GM12878 (cell line): ENCODE results near the gene NPBWR2. TPM values are rescaled to one million over a fixed set of nuclear protein-coding genes. Genes with fewer than 3 reads are reported as not detected.

Experiments used
- CREM ChIP-seq: IDR thresholded peaks from 2 replicates; pipeline ENCODE4 v1.6.1; 2014; ENCODE audit warnings: antibody characterized with exemption, low read depth
- ETV6 ChIP-seq, 2 experiments: fragments of 450-650 bp in 1 of 2; IDR thresholded peaks in 1 of 2; conservative IDR thresholded peaks in 1 of 2; 2 replicates each; pipeline ENCODE4 v1.6.1; 2014; ENCODE audit warnings: antibody characterized with exemption in 1 of 2, borderline replicate concordance in 1 of 2, low read depth in 1 of 2, mild to moderate bottlenecking in 1 of 2, moderate library complexity in 1 of 2
- IRF4 ChIP-seq: IDR thresholded peaks from 2 replicates; pipeline ENCODE4 v1.6.1; 2011; ENCODE audit warnings: low read depth, low read length
- JUND ChIP-seq: IDR thresholded peaks from 2 replicates; pipeline ENCODE4 v1.6.1; 2012; ENCODE audit warnings: low read depth, mild to moderate bottlenecking, low read length, improper control_type of control experiment, moderate library complexity
- MEF2A ChIP-seq: IDR thresholded peaks from 2 replicates; pipeline ENCODE4 v1.6.1; 2011; ENCODE audit warnings: low read depth, mild to moderate bottlenecking, low read length, moderate library complexity; ENCODE audit not compliant: insufficient read depth
- POLR2AphosphoS5 ChIP-seq: IDR thresholded peaks from 2 replicates; pipeline ENCODE4 v1.6.1; 2011; ENCODE audit warnings: mild to moderate bottlenecking, low read length, inconsistent platforms
- RB1 ChIP-seq: fragments of 450-650 bp; formaldehyde crosslinking; IDR thresholded peaks from 2 replicates; pipeline ENCODE4 v1.6.1; 2017; ENCODE audit warnings: mild to moderate bottlenecking, borderline replicate concordance
- SREBF2 ChIP-seq: IDR thresholded peaks from 2 replicates; pipeline ENCODE4 v1.6.1; 2012; ENCODE audit warnings: mild to moderate bottlenecking, low read length
- STAT3 ChIP-seq: IDR thresholded peaks from 2 replicates; pipeline ENCODE4 v1.6.1; 2011; ENCODE audit warnings: low read depth, low read length, improper control_type of control experiment
- TCF3 ChIP-seq: IDR thresholded peaks from 2 replicates; pipeline ENCODE4 v1.6.1; 2012; ENCODE audit warnings: low read depth, mild to moderate bottlenecking, low read length, borderline replicate concordance; ENCODE audit not compliant: insufficient read depth
- YBX1 ChIP-seq: fragments of 450-650 bp; IDR thresholded peaks from 2 replicates; pipeline ENCODE4 v1.6.1; 2016; ENCODE audit warnings: antibody characterized with exemption
- polyA plus RNA-seq, 11 experiments: library from polyadenylated mRNA; depleted of rRNA in 4 of 11; unstranded in 6 of 11; stranded (reverse) in 5 of 11; fragments of >200 nt; fragmentation: Nextera tagmentation in 4 of 11; fragmentation: Illumina TruSeq in 1 of 11; extraction: Ambion mirVana in 4 of 11; extraction: Trizol in 1 of 11; gene quantifications; 1 replicate in 1 of 11; 2 replicates in 10 of 11; pipeline versions ENCODE4 v1.2.1 to v1.2.3, GENCODE V29; 2011 to 2016; ENCODE audit warnings: inconsistent platforms in 2 of 11, missing spikeins in 2 of 11, low read depth in 1 of 11
- total RNA-seq, 4 experiments: library from RNA; depleted of rRNA in 3 of 4; stranded (reverse); fragments of >200 nt in 3 of 4; fragmentation: Illumina TruSeq in 1 of 4; extraction: Trizol in 1 of 4; gene quantifications; 2 replicates each; pipeline versions ENCODE4 v1.2.1 to v1.2.3, GENCODE V29; 2013 to 2021
- TF ChIP-seq, protein P1 (sequence below): IDR thresholded peaks from 2 replicates; pipeline ENCODE4 v1.6.1; 2012; ENCODE audit warnings: improper control_type of control experiment, low read depth, low read length; ENCODE audit not compliant: insufficient replicate concordance
- TF ChIP-seq, protein P2 (sequence below): fragments of 450-650 bp; formaldehyde crosslinking; IDR thresholded peaks from 2 replicates; pipeline ENCODE4 v1.4.0; 2020; ENCODE audit warnings: mild to moderate bottlenecking, moderate library complexity
- TF ChIP-seq, protein P3 (sequence below): fragments of 450-650 bp; formaldehyde crosslinking; IDR thresholded peaks from 2 replicates; pipeline ENCODE4 v1.5.0; 2022; ENCODE audit warnings: mild to moderate bottlenecking, missing genetic modification characterization
- TF ChIP-seq, protein P4 (sequence below): IDR thresholded peaks from 2 replicates; pipeline ENCODE4 v1.6.1; 2012; ENCODE audit warnings: low read depth, low read length, improper control_type of control experiment

Gene NPBWR2
- total and polyA plus RNA-seq, 10 of the 15 experiments (the other 5 are each of a cell fraction or from before 2014, with no cell fraction given), result not detected

DNA sequence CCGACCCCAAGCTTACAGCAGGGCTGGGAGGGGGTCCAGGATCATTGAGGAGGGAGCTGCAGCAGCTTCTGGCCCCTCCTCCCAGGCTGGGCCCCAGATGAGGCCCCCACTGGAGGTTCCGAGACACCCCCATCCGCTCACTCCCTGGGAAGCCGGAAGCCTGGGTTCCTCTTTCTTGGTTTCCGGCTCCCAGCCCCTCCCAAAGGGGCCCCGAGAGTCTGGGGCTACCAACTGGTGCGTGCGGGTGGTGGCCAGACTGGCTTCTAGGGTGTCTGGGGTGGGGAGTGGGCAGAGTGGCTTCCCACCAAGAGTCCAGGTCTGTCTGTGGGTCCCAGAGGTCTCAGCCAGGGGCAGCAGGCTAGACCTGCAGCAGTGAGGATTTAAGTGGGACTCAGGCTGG is 30.3 kb downstream of the NPBWR2 start (continued):
- TF ChIP-seq, protein P1, sequence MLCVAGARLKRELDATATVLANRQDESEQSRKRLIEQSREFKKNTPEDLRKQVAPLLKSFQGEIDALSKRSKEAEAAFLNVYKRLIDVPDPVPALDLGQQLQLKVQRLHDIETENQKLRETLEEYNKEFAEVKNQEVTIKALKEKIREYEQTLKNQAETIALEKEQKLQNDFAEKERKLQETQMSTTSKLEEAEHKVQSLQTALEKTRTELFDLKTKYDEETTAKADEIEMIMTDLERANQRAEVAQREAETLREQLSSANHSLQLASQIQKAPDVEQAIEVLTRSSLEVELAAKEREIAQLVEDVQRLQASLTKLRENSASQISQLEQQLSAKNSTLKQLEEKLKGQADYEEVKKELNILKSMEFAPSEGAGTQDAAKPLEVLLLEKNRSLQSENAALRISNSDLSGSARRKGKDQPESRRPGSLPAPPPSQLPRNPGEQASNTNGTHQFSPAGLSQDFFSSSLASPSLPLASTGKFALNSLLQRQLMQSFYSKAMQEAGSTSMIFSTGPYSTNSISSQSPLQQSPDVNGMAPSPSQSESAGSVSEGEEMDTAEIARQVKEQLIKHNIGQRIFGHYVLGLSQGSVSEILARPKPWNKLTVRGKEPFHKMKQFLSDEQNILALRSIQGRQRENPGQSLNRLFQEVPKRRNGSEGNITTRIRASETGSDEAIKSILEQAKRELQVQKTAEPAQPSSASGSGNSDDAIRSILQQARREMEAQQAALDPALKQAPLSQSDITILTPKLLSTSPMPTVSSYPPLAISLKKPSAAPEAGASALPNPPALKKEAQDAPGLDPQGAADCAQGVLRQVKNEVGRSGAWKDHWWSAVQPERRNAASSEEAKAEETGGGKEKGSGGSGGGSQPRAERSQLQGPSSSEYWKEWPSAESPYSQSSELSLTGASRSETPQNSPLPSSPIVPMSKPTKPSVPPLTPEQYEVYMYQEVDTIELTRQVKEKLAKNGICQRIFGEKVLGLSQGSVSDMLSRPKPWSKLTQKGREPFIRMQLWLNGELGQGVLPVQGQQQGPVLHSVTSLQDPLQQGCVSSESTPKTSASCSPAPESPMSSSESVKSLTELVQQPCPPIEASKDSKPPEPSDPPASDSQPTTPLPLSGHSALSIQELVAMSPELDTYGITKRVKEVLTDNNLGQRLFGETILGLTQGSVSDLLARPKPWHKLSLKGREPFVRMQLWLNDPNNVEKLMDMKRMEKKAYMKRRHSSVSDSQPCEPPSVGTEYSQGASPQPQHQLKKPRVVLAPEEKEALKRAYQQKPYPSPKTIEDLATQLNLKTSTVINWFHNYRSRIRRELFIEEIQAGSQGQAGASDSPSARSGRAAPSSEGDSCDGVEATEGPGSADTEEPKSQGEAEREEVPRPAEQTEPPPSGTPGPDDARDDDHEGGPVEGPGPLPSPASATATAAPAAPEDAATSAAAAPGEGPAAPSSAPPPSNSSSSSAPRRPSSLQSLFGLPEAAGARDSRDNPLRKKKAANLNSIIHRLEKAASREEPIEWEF, result peak; percentile 78
- no peak for TF ChIP-seq SREBF2
- no peak for TF ChIP-seq RB1
- TF ChIP-seq, protein P2, sequence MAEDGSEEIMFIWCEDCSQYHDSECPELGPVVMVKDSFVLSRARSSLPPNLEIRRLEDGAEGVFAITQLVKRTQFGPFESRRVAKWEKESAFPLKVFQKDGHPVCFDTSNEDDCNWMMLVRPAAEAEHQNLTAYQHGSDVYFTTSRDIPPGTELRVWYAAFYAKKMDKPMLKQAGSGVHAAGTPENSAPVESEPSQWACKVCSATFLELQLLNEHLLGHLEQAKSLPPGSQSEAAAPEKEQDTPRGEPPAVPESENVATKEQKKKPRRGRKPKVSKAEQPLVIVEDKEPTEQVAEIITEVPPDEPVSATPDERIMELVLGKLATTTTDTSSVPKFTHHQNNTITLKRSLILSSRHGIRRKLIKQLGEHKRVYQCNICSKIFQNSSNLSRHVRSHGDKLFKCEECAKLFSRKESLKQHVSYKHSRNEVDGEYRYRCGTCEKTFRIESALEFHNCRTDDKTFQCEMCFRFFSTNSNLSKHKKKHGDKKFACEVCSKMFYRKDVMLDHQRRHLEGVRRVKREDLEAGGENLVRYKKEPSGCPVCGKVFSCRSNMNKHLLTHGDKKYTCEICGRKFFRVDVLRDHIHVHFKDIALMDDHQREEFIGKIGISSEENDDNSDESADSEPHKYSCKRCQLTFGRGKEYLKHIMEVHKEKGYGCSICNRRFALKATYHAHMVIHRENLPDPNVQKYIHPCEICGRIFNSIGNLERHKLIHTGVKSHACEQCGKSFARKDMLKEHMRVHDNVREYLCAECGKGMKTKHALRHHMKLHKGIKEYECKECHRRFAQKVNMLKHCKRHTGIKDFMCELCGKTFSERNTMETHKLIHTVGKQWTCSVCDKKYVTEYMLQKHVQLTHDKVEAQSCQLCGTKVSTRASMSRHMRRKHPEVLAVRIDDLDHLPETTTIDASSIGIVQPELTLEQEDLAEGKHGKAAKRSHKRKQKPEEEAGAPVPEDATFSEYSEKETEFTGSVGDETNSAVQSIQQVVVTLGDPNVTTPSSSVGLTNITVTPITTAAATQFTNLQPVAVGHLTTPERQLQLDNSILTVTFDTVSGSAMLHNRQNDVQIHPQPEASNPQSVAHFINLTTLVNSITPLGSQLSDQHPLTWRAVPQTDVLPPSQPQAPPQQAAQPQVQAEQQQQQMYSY, result no peak
- peak; percentile 56; the same call in 1 of the 2 replicates for TF ChIP-seq CREM
- TF ChIP-seq, protein P3, sequence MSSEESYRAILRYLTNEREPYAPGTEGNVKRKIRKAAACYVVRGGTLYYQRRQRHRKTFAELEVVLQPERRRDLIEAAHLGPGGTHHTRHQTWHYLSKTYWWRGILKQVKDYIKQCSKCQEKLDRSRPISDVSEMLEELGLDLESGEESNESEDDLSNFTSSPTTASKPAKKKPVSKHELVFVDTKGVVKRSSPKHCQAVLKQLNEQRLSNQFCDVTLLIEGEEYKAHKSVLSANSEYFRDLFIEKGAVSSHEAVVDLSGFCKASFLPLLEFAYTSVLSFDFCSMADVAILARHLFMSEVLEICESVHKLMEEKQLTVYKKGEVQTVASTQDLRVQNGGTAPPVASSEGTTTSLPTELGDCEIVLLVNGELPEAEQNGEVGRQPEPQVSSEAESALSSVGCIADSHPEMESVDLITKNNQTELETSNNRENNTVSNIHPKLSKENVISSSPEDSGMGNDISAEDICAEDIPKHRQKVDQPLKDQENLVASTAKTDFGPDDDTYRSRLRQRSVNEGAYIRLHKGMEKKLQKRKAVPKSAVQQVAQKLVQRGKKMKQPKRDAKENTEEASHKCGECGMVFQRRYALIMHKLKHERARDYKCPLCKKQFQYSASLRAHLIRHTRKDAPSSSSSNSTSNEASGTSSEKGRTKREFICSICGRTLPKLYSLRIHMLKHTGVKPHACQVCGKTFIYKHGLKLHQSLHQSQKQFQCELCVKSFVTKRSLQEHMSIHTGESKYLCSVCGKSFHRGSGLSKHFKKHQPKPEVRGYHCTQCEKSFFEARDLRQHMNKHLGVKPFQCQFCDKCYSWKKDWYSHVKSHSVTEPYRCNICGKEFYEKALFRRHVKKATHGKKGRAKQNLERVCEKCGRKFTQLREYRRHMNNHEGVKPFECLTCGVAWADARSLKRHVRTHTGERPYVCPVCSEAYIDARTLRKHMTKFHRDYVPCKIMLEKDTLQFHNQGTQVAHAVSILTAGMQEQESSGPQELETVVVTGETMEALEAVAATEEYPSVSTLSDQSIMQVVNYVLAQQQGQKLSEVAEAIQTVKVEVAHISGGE, result no peak
- TF ChIP-seq POLR2AphosphoS5, result peak; percentile 58; the same call in 1 of the 2 replicates
- no peak for TF ChIP-seq IRF4
- no peak for TF ChIP-seq YBX1
- no peak for TF ChIP-seq STAT3
- no peak for TF ChIP-seq JUND
- TF ChIP-seq MEF2A, result 0 out of 2 replicates have a peak, but pooled peaks have one; percentile 13
- 0 out of 2 replicates have a peak, but pooled peaks have one; percentile 20 for TF ChIP-seq TCF3
- TF ChIP-seq ETV6 (conservative IDR thresholded peaks at IDR 0.05 in 1 of 2, IDR thresholded peaks at IDR 0.05 in 1 of 2; ENCODE audit: borderline replicate concordance in 1 of 2, low read depth in 1 of 2), result peak in 1 of 2 experiments; percentile 89; a peak in 2 of 4 replicates
- TF ChIP-seq, protein P4, sequence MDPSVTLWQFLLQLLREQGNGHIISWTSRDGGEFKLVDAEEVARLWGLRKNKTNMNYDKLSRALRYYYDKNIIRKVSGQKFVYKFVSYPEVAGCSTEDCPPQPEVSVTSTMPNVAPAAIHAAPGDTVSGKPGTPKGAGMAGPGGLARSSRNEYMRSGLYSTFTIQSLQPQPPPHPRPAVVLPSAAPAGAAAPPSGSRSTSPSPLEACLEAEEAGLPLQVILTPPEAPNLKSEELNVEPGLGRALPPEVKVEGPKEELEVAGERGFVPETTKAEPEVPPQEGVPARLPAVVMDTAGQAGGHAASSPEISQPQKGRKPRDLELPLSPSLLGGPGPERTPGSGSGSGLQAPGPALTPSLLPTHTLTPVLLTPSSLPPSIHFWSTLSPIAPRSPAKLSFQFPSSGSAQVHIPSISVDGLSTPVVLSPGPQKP, result peak; percentile 43; the same call in 1 of the 2 replicates
